ENCODE results near the gene RCE1.

RCE1 gene

DNA sequence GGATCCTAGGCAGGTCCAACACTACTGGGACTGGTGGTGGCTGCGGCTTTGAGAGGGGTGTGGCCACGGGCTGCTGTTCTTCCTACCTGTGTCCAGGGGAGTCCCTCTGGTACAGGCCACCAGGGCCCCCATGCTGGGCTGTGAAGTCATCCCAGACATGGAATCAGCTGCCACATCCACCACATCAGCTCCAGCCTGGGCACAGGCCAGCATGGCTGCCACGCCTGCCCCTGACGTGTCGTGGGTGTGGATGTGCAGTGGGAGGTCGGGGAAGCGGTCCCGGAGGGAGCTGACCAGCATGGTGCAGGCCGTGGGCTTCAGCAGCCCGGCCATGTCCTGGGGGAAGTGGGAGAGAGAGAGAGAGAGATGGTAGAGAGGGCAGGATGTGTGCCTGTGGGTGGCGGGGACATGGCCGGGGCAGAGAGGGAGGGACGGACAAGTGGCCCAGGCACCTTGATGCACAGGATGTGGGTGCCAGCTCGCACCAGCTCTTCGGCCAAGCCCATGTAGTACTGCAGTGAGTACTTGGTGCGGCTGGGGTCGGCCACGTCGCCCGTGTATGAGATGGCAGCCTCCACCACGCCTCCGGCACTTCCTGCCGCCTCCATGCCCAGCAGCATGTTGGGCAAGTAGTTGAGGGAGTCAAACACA, 7.5 kb downstream of the RCE1 start:
- ATAC-seq (ENCODE audit: low read depth) (no peak), DNase-seq (ENCODE audit: low spot score) (peak; percentile 61)
- peaks cover 38% of the 10 kb centered on the region for H3K36me3 ChIP-seq (ENCODE audit: low read depth)
- no peaks in the 10 kb centered on the region for H3K9me3 ChIP-seq (ENCODE audit: severe bottlenecking)
- TF ChIP-seq, protein P1, sequence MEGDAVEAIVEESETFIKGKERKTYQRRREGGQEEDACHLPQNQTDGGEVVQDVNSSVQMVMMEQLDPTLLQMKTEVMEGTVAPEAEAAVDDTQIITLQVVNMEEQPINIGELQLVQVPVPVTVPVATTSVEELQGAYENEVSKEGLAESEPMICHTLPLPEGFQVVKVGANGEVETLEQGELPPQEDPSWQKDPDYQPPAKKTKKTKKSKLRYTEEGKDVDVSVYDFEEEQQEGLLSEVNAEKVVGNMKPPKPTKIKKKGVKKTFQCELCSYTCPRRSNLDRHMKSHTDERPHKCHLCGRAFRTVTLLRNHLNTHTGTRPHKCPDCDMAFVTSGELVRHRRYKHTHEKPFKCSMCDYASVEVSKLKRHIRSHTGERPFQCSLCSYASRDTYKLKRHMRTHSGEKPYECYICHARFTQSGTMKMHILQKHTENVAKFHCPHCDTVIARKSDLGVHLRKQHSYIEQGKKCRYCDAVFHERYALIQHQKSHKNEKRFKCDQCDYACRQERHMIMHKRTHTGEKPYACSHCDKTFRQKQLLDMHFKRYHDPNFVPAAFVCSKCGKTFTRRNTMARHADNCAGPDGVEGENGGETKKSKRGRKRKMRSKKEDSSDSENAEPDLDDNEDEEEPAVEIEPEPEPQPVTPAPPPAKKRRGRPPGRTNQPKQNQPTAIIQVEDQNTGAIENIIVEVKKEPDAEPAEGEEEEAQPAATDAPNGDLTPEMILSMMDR (IDR thresholded peaks at IDR 0.05; ENCODE audit: poor library complexity, severe bottlenecking): no peak
- H3K4me1 ChIP-seq (ENCODE audit: insufficient read depth, poor library complexity, severe bottlenecking): no peaks in the 10 kb centered on the region
- H3K4me3 ChIP-seq (ENCODE audit: severe bottlenecking): no peak overlapping the region
- H3K27me3 ChIP-seq (ENCODE audit: insufficient read depth, poor library complexity, severe bottlenecking): no peaks in the 10 kb centered on the region
- no peak overlapping the region for H3K27ac ChIP-seq (ENCODE audit: poor library complexity, severe bottlenecking)

- Histone ChIP-seq H3K27me3 (ENCODE audit: insufficient read depth, poor library complexity, severe bottlenecking) (no peaks in the 10 kb centered on the region), H3K4me3 (ENCODE audit: severe bottlenecking) (no peak overlapping the region), H3K36me3 (ENCODE audit: low read depth) (peaks cover 34% of the 10 kb centered on the region), H3K9me3 (ENCODE audit: severe bottlenecking) (no peaks in the 10 kb centered on the region), H3K4me1 (ENCODE audit: insufficient read depth, poor library complexity, severe bottlenecking) (no peaks in the 10 kb centered on the region), H3K27ac (ENCODE audit: poor library complexity, severe bottlenecking) (no peak overlapping the region)
- DNase-seq (ENCODE audit: low spot score): peak; percentile 23
- no peak for ATAC-seq (ENCODE audit: low read depth)
- TF ChIP-seq, protein P1 (IDR thresholded peaks at IDR 0.05; ENCODE audit: poor library complexity, severe bottlenecking): no peak
These were observed 8.0 kb downstream of the RCE1 start for GRCh38 chr11:66851239-66851596.

- TF ChIP-seq, protein P1 (IDR thresholded peaks at IDR 0.05; ENCODE audit: poor library complexity, severe bottlenecking): no peak
- Histone ChIP-seq H3K9me3 (ENCODE audit: severe bottlenecking) (no peaks in the 10 kb centered on the region), H3K36me3 (ENCODE audit: low read depth) (peaks cover 29% of the 10 kb centered on the region), H3K27ac (ENCODE audit: poor library complexity, severe bottlenecking) (no peak overlapping the region), H3K4me3 (ENCODE audit: severe bottlenecking) (no peak overlapping the region), H3K4me1 (ENCODE audit: insufficient read depth, poor library complexity, severe bottlenecking) (no peaks in the 10 kb centered on the region), H3K27me3 (ENCODE audit: insufficient read depth, poor library complexity, severe bottlenecking) (no peaks in the 10 kb centered on the region)
- DNase-seq (ENCODE audit: low spot score) (no peak), ATAC-seq (ENCODE audit: low read depth) (no peak)
These were observed 8.6 kb downstream of the RCE1 start for GRCh38 chr11:66851698-66852465.

DNA sequence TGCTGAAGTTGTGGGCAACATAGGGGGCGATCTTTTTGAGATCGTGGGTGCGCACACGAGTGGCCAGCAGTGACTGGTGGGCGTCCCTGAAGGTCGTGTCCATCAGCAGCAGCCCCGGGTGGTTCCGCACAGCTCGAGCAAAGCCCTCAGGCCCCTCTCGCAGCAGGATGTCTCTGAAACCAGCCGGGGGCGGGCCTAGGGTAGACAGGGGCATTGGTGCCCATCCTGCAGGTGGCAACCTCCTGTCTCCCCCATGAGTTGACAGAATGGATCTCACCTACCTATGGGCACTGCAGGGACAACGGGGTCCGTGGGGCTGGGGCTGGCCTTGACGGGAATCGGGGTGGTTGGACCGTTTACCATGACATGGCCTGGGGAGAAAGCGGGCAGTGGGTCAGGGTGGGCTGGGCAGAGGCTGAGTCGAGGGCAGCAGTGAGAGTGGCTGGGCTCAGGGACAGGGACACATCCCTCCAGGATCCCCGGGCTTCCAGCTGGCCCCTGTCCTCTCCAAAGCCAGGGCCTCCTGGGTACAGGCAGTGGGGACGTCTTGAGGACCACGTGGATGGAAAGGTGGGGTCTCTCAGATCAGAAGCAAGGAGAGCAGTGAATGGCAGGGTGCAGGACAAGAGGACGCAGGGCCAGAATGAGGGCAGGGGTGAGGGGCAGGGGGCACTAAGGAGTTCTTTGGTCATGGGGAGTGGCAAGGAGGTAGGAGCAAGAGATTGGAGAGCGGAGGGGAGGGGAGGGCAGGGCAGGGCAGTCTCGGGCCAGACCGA, 9.4 kb downstream of the RCE1 start:
- DNase-seq (ENCODE audit: low spot score): no peak

More for the DNA sequence above, 9.4 kb downstream of the RCE1 start:
- Histone ChIP-seq H3K4me3 (ENCODE audit: severe bottlenecking) (no peak overlapping the region), H3K9me3 (ENCODE audit: severe bottlenecking) (no peaks in the 10 kb centered on the region), H3K27ac (ENCODE audit: poor library complexity, severe bottlenecking) (no peak overlapping the region), H3K27me3 (ENCODE audit: insufficient read depth, poor library complexity, severe bottlenecking) (no peaks in the 10 kb centered on the region), H3K36me3 (ENCODE audit: low read depth) (peaks cover 29% of the 10 kb centered on the region), H3K4me1 (ENCODE audit: insufficient read depth, poor library complexity, severe bottlenecking) (no peaks in the 10 kb centered on the region)
- TF ChIP-seq, protein P1 (IDR thresholded peaks at IDR 0.05; ENCODE audit: poor library complexity, severe bottlenecking): no peak
- ATAC-seq (ENCODE audit: low read depth): no peak

Measured in RWPE2 (cell line).